ENCODE results near the gene SLC4A5.

Gene SLC4A5

GRCh38 chr2:74366036-74366435 lies 22.8 kb upstream of the SLC4A5 start:
- no peak overlapping the region for H3K4me3 ChIP-seq (ENCODE audit: low read depth in 1 of 2, low read length in 1 of 2)
- H3K36me3 ChIP-seq, result peaks cover 100% of the 10 kb centered on the region

GRCh38 chr2:74364533-74365505 lies 21.6 kb upstream of the SLC4A5 start:
- peaks cover 100% of the 10 kb centered on the region for H3K36me3 ChIP-seq
- no peak overlapping the region for H3K27ac ChIP-seq
- no peaks in the 10 kb centered on the region for H3K27me3 ChIP-seq
- TF ChIP-seq CTCF (IDR thresholded peaks at IDR 0.05), result no peak
- H3K4me1 ChIP-seq (ENCODE audit: control insufficient read depth in 1 of 2, insufficient read depth in 1 of 2, low read depth in 1 of 2, low read length in 1 of 2), result no peaks in the 10 kb centered on the region
- H3K4me3 ChIP-seq (ENCODE audit: low read depth in 1 of 2, low read length in 1 of 2), result no peak overlapping the region
- no peaks in the 10 kb centered on the region for H3K9me3 ChIP-seq

More at GRCh38 chr2:74366036-74366435, 22.8 kb upstream of the SLC4A5 start:
- no peaks in the 10 kb centered on the region for H3K27me3 ChIP-seq
- H3K4me1 ChIP-seq (ENCODE audit: control insufficient read depth in 1 of 2, insufficient read depth in 1 of 2, low read depth in 1 of 2, low read length in 1 of 2), result no peaks in the 10 kb centered on the region
- no peak for TF ChIP-seq CTCF (IDR thresholded peaks at IDR 0.05)
- no peak overlapping the region for H3K27ac ChIP-seq
- no peaks in the 10 kb centered on the region for H3K9me3 ChIP-seq

- Histone ChIP-seq H3K4me3 (ENCODE audit: low read depth in 1 of 2, low read length in 1 of 2) (no peak overlapping the region), H3K27me3 (no peaks in the 10 kb centered on the region), H3K4me1 (ENCODE audit: control insufficient read depth in 1 of 2, insufficient read depth in 1 of 2, low read depth in 1 of 2, low read length in 1 of 2) (no peaks in the 10 kb centered on the region), H3K27ac (no peak overlapping the region), H3K36me3 (peaks cover 100% of the 10 kb centered on the region), H3K9me3 (no peaks in the 10 kb centered on the region)
- no peak for TF ChIP-seq CTCF (IDR thresholded peaks at IDR 0.05)
Observed at GRCh38 chr2:74361327-74361726, 18.1 kb upstream of the SLC4A5 start.

GRCh38 chr2:74357627-74358026 lies 14.4 kb upstream of the SLC4A5 start:
- TF ChIP-seq CTCF (IDR thresholded peaks at IDR 0.05), result no peak
- Histone ChIP-seq H3K27me3 (no peaks in the 10 kb centered on the region), H3K4me1 (ENCODE audit: control insufficient read depth in 1 of 2, insufficient read depth in 1 of 2, low read depth in 1 of 2, low read length in 1 of 2) (no peaks in the 10 kb centered on the region), H3K4me3 (ENCODE audit: low read depth in 1 of 2, low read length in 1 of 2) (no peak overlapping the region), H3K9me3 (no peaks in the 10 kb centered on the region), H3K27ac (no peak overlapping the region), H3K36me3 (peaks cover 74% of the 10 kb centered on the region)

GRCh38 chr2:74349889-74350288 lies 6.7 kb upstream of the SLC4A5 start:
- TF ChIP-seq CTCF (IDR thresholded peaks at IDR 0.05), result no peak
- no peaks in the 10 kb centered on the region for H3K36me3 ChIP-seq
- no peak overlapping the region for H3K27ac ChIP-seq
- H3K9me3 ChIP-seq, result no peaks in the 10 kb centered on the region
- no peaks in the 10 kb centered on the region for H3K4me1 ChIP-seq (ENCODE audit: control insufficient read depth in 1 of 2, insufficient read depth in 1 of 2, low read depth in 1 of 2, low read length in 1 of 2)
- no peak overlapping the region for H3K4me3 ChIP-seq (ENCODE audit: low read depth in 1 of 2, low read length in 1 of 2)
- no peaks in the 10 kb centered on the region for H3K27me3 ChIP-seq

All from neutrophil (primary cell).